GM19452 (cell line): ENCODE measurements around the gene ETF1.
A peak's percentile ranks its signal among the peaks of the same experiment; 100 is the strongest.

Source experiments
- ATAC-seq: cut with Tn5 transposase; IDR thresholded peaks from one replicate; pipeline ENCODE4 v1.9.1; 2021; ENCODE audit not compliant: unreplicated experiment

ETF1 gene

DNA sequence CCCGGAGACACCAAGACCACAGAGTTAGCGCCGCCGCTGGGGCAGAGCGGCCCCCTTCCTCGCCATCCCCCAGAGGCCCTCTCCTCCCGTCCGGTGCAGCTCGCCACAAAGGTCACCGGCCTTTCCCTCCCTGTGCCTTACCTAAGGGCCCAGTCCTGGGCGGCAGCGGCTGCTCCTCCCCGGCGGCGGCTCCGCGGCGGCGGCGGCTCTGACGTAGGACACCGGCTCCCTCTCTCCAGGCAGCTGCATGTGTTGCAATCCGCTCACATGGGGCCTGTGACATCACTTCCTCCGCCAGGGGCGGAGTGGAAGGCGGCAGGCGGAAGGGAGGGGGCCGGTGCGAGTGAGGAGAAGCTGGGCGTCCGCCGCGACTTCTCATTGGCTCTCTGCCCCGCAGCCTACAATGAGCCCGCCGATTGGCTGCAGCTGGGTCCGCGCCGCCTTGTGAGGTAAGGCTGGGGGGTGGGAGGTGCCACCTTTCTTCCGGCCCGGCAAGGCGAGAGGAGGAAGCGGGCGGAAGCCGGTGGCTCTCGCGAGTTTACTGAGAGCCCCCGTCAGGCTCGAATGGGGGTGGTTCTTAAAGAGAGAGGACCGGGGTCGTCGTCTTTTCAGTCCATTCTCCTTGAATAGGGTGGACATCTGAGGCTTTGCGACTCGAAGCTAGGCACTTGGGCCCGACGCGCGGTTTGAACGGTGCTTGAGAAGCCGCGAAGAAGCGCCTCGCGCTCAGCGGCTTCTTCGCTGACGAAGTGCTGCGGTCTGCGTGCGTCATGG is at the start of gene ETF1:
Gene ETF1, minus strand, starts transcription at position 281 of the 774 bp plus-strand sequence. CDS start 318 bp downstream, outside the sequence.
- peak; percentile 92 for ATAC-seq

DNA sequence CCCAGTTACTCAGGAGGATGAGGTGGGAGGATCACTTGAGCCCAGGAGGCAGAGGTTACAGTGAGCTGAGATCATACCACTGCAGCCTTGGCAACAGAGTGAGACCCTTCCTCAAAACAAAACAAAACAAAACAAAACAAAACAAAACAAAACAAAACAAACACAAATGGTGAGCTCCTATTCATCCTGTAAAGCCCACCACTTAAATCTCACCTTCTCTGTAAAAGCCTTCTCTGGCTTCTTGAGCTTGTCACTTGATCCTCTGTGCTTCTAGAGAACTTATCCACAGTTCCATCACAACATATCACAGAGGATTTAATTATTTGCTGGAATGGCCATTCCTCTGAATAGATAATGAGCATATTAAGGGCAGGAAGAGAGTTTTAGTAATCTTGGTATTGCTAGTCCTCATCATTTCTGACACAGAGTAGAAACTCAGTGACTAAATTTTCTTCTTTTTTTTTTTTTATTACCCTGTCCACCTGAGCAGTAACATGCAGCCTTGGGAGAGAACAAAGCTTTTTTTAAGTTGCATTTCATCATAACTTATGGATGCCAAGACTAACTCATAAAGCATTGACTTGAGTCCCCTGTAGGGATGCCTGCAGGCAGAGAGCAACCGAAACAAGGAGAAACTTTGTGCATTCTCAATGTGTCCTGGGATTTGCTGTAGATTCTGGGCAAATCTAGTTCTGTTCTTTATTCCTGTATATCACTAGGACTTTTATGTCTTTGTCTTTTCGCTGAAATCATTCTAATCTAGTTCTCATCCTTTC is 45.2 kb upstream of the ETF1 start:
- ATAC-seq, result no peak

DNA sequence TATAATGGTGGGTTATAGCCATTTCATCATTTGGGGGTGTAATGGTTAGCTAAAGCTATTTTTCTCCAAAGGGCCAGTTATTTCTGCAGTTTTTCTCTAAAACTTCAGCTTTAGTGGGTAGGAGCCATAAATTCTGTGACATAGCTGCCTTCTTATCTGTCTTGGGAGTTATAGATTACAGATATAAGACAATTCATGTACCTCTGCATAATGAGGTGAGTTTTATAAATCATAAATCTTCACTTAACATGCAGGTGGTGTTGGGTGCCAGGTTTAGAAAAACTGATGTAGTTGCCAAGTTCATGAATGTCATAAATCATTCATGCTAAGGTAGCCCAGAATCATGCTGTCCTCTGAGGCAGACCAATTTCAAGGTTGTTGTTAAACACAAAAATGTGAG is 42.1 kb upstream of the ETF1 start:
- no peak for ATAC-seq

DNA sequence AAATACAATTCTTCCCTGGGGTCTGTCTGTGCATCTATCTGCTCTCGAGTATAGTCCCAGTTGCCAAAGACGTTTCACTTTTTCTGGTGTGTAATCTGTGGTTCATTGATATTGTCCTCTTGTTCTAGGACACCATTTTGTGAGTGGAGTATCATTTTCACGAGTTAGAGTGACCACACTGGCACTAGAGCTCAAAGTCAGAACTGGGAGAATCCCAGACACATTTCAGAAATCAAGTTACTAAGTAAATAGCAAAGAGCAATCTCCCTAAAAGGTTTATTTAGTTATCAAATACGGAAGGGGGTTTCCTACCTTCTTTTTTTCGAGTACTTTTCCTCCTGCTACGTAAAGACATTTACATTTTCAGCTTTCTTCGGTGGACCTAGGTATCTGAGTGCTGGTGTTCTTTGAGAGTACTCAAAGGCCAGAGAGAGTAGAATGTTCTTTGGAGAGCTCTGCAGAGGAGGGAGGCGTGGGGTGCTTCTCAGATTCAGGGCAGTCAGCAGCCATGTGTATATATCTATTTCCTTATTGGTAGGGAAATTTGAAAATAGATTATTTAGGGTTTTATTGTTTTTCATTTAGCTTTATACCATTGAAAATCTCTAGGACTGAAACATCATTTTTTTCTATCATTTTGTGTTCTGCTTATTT is 41.1 kb upstream of the ETF1 start:
- ATAC-seq, result no peak

DNA sequence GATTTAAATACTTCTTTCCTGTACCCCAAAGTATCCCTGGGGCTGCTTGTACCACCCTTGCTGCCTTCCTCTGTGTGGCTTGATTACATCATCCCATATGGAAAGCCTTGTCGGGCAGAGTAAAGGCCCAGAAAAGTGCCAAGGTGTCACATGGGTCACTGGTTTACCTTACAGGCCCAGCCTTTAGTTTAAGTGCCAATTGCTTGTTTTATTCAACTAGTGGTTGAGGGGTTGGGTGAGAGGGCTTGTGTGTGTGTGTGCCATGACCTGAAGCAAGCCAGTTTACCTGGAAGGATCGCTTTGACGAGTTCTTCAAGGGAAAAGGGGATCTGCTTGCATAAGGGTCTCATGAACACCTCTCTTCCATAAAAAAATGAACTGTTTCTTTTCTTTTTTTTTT is 39.9 kb upstream of the ETF1 start:
- ATAC-seq, result no peak

DNA sequence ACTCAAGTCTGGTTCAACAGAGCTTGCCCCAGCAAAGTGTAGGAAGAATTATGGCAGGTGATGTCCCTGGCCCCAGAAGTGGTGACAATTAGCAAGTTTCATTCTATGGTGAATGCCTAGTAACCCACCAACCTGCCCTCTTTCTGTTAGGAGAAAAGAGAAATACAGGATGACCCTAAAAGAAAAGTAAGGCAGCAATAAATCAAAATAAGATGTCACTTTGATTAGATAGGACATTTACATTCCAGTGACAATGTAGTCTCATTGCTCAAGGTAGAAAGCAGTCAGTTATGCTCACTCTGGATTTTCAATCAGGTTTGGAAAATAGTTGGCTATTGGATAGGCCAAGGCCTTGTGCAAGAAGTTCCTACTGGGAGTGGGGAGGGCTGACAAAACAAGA is 37.7 kb upstream of the ETF1 start:
- no peak for ATAC-seq

DNA sequence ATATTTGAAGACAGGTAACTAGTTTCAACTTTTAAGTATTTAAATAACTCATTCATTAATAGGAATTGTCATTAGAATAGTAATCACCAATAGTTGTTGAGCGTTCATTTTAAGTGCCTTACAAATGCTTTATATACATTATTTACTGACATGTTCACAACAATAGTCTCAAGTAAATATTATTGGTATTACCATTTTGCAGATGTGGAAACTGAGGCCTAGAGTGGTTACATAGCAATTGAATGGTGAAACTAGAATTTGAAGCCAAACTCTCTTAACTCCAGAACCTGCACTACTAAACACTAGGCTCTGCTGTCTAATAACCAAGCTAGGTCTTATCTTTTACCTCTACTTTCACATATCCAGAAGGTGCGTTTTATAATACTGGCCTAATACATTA is 37.0 kb upstream of the ETF1 start:
- no peak for ATAC-seq

DNA sequence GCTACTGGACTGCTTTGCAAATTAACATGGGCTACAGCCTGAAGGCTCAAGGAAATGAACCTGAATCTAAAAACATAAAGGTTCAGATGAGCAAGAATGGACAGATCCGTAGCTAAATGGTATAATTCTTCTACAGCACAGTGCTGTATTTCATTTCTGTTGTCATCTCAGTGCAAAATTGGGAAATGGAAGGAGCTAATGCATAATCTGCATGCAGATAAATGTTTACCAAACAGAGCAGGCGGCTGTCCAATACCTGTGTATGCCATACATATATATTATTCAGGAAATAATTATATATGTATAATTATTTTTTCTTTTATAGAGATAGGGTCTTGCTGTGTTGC is 36.5 kb upstream of the ETF1 start:
- ATAC-seq, result no peak

DNA sequence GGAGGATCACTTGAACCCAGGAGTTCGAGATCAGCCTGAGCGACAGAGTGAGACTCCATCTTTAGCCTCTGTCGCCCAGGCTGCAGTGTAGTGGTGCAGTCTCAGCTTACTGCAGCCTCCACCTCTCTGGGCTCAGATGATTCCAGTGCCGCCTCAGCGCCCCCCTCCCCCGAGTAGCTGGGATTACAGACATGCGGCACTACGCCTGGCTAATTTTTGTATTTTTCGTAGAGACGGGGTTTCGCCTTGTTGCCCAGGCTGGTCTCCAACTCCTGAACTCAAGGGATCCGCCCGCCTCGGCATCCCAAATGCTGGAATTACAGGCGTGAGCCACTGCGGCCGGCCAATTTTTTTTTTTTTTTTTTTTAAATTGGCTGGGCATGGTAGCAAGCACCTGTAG is 34.4 kb upstream of the ETF1 start:
- no peak for ATAC-seq

DNA sequence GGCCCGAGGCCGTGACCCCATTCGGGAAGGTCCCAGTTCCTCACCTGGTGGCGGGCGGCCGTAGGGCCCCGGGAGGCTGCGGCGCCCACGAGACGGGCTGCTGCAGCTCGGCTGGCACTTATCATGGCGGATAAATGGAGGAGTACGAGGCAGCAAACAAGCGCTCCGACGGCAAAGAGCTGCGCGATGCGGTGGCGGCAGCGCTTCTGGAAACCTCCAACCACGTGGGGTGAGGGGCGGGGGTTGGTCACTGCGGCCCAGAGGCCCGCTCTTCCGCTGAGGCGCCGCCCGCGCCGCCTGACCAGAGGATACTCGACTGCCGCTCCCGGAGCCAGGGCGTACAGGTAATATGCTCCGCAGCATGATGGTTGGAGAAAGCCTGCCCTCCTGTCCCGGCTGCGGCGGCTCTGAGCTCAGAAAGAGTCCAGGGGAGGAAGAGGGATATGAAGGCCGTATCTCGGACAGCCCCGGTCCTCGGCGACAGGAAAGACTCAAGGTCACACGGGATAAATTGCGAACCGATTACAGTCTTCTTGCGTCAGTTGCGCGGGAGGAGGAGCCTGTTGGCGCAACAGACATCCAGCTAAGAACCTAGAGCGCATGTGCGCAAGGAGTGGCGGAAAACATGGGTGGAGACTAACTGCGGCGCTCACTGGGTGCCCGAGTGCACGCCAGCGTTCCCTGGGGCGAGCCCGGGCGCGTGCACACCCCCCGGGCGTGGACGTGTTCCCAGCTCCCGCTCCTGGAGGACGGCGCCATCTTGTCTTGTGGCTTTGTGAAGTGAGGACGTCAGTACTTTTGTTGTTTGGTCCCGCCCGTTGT is 32.4 kb upstream of the ETF1 start, which contains the start of gene HSPA9:
Gene HSPA9, minus strand, starts transcription at position 208 of the 822 bp plus-strand sequence. Its CDS starts 83 bp downstream, at position 125.
- ATAC-seq, result peak; percentile 87

DNA sequence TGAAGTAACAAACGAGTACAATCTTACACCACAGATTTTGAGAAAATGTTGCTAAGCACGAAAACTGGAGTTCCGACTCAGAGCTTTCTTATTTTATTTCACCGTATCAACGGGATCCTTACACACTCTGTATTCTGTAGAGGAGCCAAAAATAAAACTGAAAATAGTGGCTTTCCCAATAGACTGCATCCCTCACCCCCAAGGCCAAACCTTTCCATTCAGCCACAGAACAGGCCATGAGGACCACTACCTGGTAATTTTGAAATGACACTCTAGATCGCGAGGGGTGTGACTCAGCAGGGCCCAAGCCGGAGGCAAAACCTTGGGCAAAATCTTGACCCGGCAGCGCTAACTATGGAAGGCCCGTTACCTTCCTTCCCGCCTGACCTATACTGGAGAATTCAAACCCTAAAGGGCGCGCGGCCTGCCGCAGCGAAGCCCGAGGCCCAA is 31.7 kb upstream of the ETF1 start:
- no peak for ATAC-seq

DNA sequence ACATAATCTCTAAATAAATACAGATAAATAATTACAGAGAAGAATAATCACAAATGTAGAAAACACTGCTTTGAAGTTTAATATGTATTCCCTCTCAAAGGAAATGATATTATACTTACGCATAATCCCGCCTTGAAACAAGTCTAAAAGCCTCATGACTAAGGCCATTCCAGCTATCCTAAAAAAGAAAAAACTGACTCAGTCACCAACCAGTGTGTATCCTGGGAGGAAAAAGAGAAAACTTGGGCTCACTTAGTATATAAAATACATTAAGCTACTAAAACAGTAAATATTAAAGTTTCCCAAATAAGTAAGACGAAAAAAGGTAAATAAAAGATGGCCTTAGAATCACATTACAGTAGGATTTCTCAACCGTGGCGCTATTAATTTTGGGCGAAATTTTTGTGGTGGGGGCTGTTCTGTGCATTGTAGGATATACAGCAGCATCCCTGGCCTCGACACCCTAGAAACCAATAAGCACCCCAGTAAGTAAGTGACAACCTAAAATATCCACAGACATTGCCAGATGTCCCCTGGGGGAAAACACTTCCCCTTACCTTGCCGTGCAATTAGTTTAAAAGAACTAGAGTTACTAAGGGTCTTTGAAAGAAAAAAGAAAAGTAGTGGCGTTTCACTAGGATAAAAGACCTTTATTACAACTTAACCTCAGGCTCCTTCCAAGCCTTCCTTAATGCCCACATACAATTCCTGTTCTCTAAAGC is 31.1 kb upstream of the ETF1 start:
- ATAC-seq, result no peak

DNA sequence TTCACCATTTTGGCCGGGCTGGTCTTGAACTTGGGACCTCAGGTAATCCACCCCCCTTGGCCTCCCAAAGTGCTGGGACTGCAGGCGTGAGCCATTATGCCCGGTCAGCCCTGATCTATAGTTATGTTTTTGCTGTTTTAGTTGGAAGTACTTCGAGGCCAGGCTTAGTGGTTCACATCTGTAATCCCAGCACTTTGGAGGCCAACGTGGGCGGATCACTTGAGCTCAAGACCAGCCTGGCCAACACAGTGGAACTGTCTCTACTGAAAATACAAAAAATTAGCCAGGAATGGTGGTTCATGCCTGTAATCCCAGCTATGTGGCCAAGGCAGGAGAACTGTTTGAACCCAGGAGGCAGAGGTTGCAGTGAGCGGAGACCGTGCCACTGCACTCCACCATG is 30.2 kb upstream of the ETF1 start:
- ATAC-seq, result no peak

DNA sequence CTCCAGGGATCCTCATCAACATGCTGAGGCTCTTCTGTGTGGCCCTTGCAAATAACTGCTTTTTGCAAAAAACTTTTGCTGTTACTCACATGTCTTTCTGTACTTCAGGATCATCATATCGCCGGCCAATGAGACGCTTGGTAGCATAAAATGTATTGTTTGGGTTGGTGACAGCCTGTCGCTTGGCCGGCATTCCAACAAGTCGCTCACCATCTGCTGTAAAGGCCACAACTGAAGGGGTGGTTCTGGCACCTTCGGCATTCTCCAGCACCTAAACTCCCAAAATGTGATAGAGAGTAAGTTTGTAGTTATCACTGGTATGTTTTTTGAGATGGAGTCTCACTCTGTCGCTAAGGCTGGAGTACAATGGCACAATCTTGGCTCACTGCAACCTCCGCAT is 27.8 kb upstream of the ETF1 start:
- no peak for ATAC-seq

DNA sequence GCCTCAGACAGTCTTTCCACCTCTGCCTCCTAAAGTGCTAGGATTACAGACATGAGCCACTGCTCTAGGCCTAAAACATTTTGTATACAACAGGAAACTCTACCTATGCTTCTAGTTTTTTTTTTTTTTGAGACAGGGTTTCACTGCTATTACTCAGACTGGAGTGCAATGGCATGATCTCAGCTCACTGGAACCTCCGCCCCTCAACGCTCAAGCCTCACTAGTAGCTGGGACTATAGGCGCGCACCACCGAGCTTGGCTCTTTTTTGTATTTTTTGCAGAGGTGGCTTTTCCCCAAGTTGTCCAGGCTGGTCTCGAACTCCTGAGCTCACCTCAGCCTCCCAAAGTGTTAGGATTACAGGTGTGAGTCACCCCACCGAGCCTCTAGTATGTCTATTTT is 26.7 kb upstream of the ETF1 start:
- no peak for ATAC-seq

DNA sequence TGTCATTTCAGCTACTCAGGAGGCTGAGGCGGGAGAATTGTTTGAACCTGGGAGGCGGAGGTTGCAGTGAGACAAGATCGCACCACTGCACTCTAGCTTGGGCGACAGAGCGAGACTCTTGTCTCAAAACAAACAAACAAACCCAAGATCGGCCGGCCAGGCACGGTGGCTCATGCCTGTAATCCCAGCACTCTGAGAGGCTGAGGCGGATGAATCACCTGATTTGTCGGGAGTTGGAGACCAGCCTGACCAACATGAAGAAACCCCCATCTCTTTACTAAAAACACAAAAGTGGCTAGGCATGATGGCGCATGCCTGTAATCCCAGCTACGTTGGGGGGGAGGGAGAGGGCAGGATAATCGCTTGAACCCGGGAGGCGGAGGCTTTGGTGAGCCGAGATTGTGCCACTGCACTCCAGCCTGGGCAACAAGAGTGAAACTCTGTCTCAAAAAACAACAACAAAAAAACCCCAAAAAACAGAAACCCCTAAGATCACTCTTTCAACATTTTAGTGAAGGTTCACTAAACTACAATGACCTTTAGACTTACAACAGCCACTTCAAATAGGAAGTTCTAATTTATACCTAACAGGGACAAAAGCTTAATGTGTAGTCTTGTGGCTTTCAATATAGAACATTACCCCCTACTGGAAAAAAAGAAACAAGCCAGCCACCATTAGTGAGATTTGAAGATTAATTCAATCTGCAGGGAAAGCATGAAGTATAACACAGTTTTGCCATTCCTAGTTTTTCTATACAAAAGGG is 25.2 kb upstream of the ETF1 start:
- ATAC-seq, result no peak

DNA sequence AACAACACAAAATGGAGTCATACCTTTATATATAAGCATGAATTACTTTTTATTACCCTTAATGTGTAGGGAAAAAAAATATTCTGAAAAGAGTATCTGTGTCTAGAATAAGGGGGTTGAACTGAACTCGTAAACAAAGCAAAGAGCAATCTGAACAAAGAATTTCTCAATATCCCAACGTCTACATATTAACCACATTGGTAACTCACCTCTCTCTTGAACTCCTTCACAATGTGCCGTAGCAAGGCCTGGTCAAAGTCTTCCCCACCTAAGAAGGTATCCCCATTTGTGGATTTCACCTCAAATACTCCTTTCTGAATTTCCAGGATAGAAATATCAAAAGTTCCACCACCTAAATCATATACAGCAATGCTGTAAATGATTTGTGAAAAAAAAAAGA is 23.8 kb upstream of the ETF1 start:
- ATAC-seq, result no peak

DNA sequence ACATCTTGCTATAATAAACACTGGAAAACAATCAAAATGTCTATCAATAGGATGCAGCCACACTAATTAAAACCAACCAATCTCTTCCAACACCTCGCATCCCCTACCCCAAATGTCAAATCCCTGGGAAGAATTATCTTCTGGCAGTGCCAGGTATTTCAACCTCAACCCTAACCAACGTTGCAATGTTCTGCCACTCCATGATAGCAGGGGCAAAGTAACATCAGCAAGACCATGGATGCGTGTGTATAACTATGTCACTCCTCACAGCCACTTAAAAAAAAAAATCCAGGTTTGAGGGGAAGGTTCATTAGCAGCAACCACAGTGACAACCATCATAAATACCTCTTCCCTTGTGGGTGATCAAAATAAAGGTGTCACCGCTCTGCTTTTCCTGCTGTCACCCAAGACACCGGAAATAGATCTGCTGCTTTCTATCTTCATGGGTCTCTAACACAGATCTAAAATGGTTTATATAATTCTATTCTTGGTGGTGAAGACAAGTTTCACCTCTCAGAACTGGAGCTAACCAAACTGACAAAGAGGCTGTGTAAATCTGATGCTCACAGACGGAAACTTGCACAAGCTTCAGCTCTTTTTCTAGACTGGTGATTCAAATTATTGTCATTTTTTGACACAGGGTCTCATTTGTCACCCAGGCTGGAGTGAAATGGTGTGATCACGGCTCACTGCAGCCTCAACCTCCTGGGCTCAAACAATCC is 22.2 kb upstream of the ETF1 start:
- ATAC-seq, result peak; percentile 70

DNA sequence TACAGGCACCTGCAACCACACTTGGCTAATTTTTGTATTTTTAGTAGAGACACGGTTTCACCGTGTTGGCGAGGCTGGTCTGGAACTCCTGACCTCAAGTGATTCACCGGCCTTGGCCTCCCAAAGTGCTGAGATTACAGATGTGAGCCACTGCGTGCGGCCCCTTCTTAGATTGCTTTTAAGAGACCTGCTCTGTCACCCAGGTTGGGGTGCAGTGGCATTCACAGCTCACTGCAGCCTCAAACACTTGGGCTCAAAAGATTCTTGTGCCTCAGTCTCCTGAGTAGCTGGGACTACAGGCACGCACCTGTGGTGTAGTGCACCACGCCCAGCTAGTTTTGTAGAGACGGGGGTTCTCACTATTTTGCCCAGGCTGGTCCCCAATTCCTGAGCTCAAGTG is 21.2 kb upstream of the ETF1 start:
- no peak for ATAC-seq
